Natural killer cell (primary cell): ENCODE data around the gene SLAMF9. TPM values are rescaled to one million over a fixed set of nuclear protein-coding genes. Genes with fewer than 3 reads are reported as not detected.

ENCODE experiments used
- ATAC-seq, 3 donors: fragments of 150-1000 bp in 2 of 3; fragments of 200-7000 bp in 1 of 3; cut with Tn5 transposase; 1 replicate in 1 of 3; 2 replicates in 2 of 3; pipeline ENCODE4 v1.10.0; 2021; ENCODE audit warnings: mild to moderate bottlenecking in 2 of 3, moderate library complexity in 2 of 3
- DNase-seq, 2 donors: peaks; one replicate each; pipeline versions ENCODE4 v3.0.0 to v3.0.0-alpha.2; 2013 to 2021; ENCODE audit warnings: mixed read lengths in 1 of 2
- H3K27ac ChIP-seq: one replicate; pipeline ENCODE4 v1.5.1; 2013; ENCODE audit warnings: mild to moderate bottlenecking, low read length
- H3K27me3 ChIP-seq: one replicate; pipeline ENCODE4 v1.6.1; 2013; ENCODE audit warnings: low read length; ENCODE audit not compliant: control insufficient read depth, insufficient read depth
- H3K36me3 ChIP-seq: one replicate; pipeline ENCODE4 v1.6.1; 2013; ENCODE audit warnings: low read length; ENCODE audit not compliant: control insufficient read depth, insufficient read depth
- H3K4me1 ChIP-seq: one replicate; pipeline ENCODE4 v1.6.1; 2013; ENCODE audit warnings: low read length; ENCODE audit not compliant: control insufficient read depth, insufficient read depth
- H3K4me3 ChIP-seq: one replicate; pipeline ENCODE4 v1.5.1; 2013; ENCODE audit warnings: low read length
- H3K9me3 ChIP-seq: one replicate; pipeline ENCODE4 v1.6.1; 2013; ENCODE audit warnings: low read length; ENCODE audit not compliant: control insufficient read depth, insufficient read depth
- H3K27ac Mint-ChIP-seq, 2 donors: one replicate each; pipeline ENCODE4 v1.8.0; 2022; ENCODE audit warnings: mild to moderate bottlenecking in 2 of 2, mixed read lengths in 2 of 2, moderate library complexity in 1 of 2
- H3K27me3 Mint-ChIP-seq, 2 donors: one replicate each; pipeline ENCODE4 v1.8.0; 2022; ENCODE audit warnings: low read depth in 2 of 2, mixed read lengths in 2 of 2
- H3K36me3 Mint-ChIP-seq: one replicate; pipeline ENCODE4 v1.8.0; 2022; ENCODE audit warnings: mixed read lengths
- H3K4me1 Mint-ChIP-seq, 2 donors: one replicate each; pipeline ENCODE4 v1.8.0; 2022; ENCODE audit warnings: mixed read lengths in 2 of 2
- H3K4me3 Mint-ChIP-seq: one replicate; pipeline ENCODE4 v1.8.0; 2022; ENCODE audit warnings: mild to moderate bottlenecking, moderate library complexity, mixed read lengths
- H3K9me3 Mint-ChIP-seq, 2 donors: one replicate each; pipeline ENCODE4 v1.8.0; 2022; ENCODE audit warnings: mixed read lengths in 2 of 2
- CTCF ChIP-seq: fragments of 200-600 bp; IDR thresholded peaks from one replicate; pipeline ENCODE4 v1.8.0; 2022; ENCODE audit warnings: antibody characterized with exemption
- WGBS: methylation state at CpG from one replicate; pipeline ENCODE4 v1.1.7; 2013; ENCODE audit warnings: missing lambda C conversion rate; ENCODE audit not compliant: insufficient coverage; 5-methylcytosine and 5-hydroxymethylcytosine counted together
- intact Hi-C: fragments of 100-400 bp; cut with micrococcal nuclease; formaldehyde crosslinking; loops from one replicate; pipeline ENCODE4 v1.14.2; 2022
- total RNA-seq, 4 donors: library from RNA; stranded (reverse); fragments of 120-200 nt in 1 of 4; gene quantifications; one replicate each; pipeline versions ENCODE4 v1.2.3 to v1.2.4, GENCODE V29; 2013 to 2022

The SLAMF9 gene
- total RNA-seq = not detected
- 0.16 TPM for total RNA-seq (2013)

GRCh38 chr1:159953536-159954515 lies at the start of gene SLAMF9:
TSS of gene SLAMF9 (minus strand) at chr1:159954237. CDS start at chr1:159954137, 100 bp downstream.
- no peaks in the 10 kb centered on the region for H3K36me3 ChIP-seq
- H3K4me1 ChIP-seq = no peaks in the 10 kb centered on the region
- WGBS = 77% methylated on average over 11 of the region's 11 CpGs
- no peak for TF ChIP-seq CTCF
- no peaks in the 10 kb centered on the region for H3K9me3 ChIP-seq
- no peaks in the 10 kb centered on the region for H3K27me3 ChIP-seq
- no peak within 1 kb of the TSS for H3K27ac ChIP-seq
- Mint-ChIP-seq H3K4me3 (no peak within 1 kb of the TSS), H3K4me1 (no peaks in the 10 kb centered on the region), H3K36me3 (no peaks in the 10 kb centered on the region), H3K27me3 (peaks cover 34 to 55% of the 10 kb centered on the region in 2 donors), H3K27ac (no peak within 1 kb of the TSS), H3K9me3 (no peaks in the 10 kb centered on the region)
- no peak for DNase-seq
- intact Hi-C loops = no loop called here
- no peak within 1 kb of the TSS for H3K4me3 ChIP-seq
- peak; percentile 15 to 32 (median 25) for ATAC-seq

- Histone ChIP-seq H3K9me3 (no peaks in the 10 kb centered on the region), H3K4me3 (no peak overlapping the region), H3K36me3 (no peaks in the 10 kb centered on the region), H3K27ac (no peak overlapping the region), H3K27me3 (peaks cover 4% of the 10 kb centered on the region), H3K4me1 (no peaks in the 10 kb centered on the region)
- TF ChIP-seq CTCF = no peak
- Mint-ChIP-seq H3K4me1 (no peaks in the 10 kb centered on the region), H3K4me3 (no peak overlapping the region), H3K27me3 (peaks cover 17 to 20% of the 10 kb centered on the region in 2 donors), H3K27ac (no peak overlapping the region), H3K9me3 (no peaks in the 10 kb centered on the region), H3K36me3 (no peaks in the 10 kb centered on the region)
- ATAC-seq (no peak), DNase-seq (no peak)
- intact Hi-C loops = loop anchor here (10.0 kb wide), 1 partner anchor 197 kb away; the partner anchor contains the start of gene FCRL6
- WGBS = 79% methylated on average over 1 of the region's 2 CpGs
Measured at GRCh38 chr1:160001440-160001839, 47.4 kb upstream of the SLAMF9 start.

GRCh38 chr1:159999204-159999603 lies 45.2 kb upstream of the SLAMF9 start:
- DNase-seq = no peak
- 84% methylated on average over 3 of the region's 4 CpGs for WGBS
- no peak overlapping the region for H3K4me3 ChIP-seq
- no peak for ATAC-seq
- Mint-ChIP-seq H3K36me3 (no peaks in the 10 kb centered on the region), H3K9me3 (no peaks in the 10 kb centered on the region), H3K4me1 (no peaks in the 10 kb centered on the region), H3K27me3 (peaks cover 28 to 35% of the 10 kb centered on the region in 2 donors), H3K27ac (no peak overlapping the region), H3K4me3 (no peak overlapping the region)
- no peaks in the 10 kb centered on the region for H3K36me3 ChIP-seq
- no peaks in the 10 kb centered on the region for H3K9me3 ChIP-seq
- H3K27ac ChIP-seq = no peak overlapping the region
- intact Hi-C loops = no loop called here
- TF ChIP-seq CTCF = no peak
- H3K4me1 ChIP-seq = no peaks in the 10 kb centered on the region
- H3K27me3 ChIP-seq = peaks cover 4% of the 10 kb centered on the region
